Measurements from ENCODE around the gene CCNQ.

GRCh38 chrX:153578200-153578835, 20.6 kb downstream of the CCNQ start:
- TF ChIP-seq CTCF (IDR thresholded peaks at IDR 0.05) (peak; percentile 47), EZH2 (IDR thresholded peaks at IDR 0.05) (no peak)

All from neural progenitor cell (in vitro differentiated cells).